Mesodermal cell (in vitro differentiated cells): ENCODE results near the gene ZNF552.
"Not testable (repeated sequence)": the region's sequence is repeated elsewhere in the genome, so short reads cannot be mapped to it uniquely, and the experiment has no call there.

ENCODE experiments used
- H3K27ac ChIP-seq: 2 replicates; pipeline ENCODE4 v1.7.0; 2013; ENCODE audit warnings: mild to moderate bottlenecking, low read depth, low read length, moderate library complexity; ENCODE audit not compliant: severe bottlenecking
- H3K36me3 ChIP-seq: 2 replicates; pipeline ENCODE4 v1.7.1; 2013; ENCODE audit warnings: mild to moderate bottlenecking, low read length, moderate library complexity; ENCODE audit not compliant: control insufficient read depth, insufficient read depth
- H3K4me1 ChIP-seq: one replicate; pipeline ENCODE4 v1.7.1; 2013; ENCODE audit warnings: mild to moderate bottlenecking, low read length; ENCODE audit not compliant: insufficient read depth, control insufficient read depth, poor library complexity, severe bottlenecking
- H3K4me3 ChIP-seq: 2 replicates; pipeline ENCODE4 v1.7.0; 2013; ENCODE audit warnings: low read length, control low read depth, mild to moderate bottlenecking; ENCODE audit not compliant: insufficient read depth, poor library complexity, severe bottlenecking; ENCODE audit errors: extremely low read depth
- H3K9me3 ChIP-seq: 2 replicates; pipeline ENCODE4 v1.7.1; 2013; ENCODE audit warnings: mild to moderate bottlenecking, low read length, moderate library complexity; ENCODE audit not compliant: control insufficient read depth
- WGBS, 2 experiments: methylation state at CpG; one replicate each; pipeline ENCODE4 v1.1.5; 2013; ENCODE audit warnings: missing lambda C conversion rate in 2 of 2; ENCODE audit not compliant: insufficient coverage in 2 of 2; 5-methylcytosine and 5-hydroxymethylcytosine counted together

The ZNF552 gene

GRCh38 chr19:57838622-57839191 lies 24.0 kb upstream of the ZNF552 start:
- H3K4me3 ChIP-seq, H3K9me3 ChIP-seq, H3K4me1 ChIP-seq, H3K27ac ChIP-seq: not testable (repeated sequence)
- peaks cover 60% of the 10 kb centered on the region for H3K36me3 ChIP-seq
- WGBS, 2 experiments = 100% methylated on average over 2 of the region's 5 CpGs

- not testable (repeated sequence) for H3K27ac ChIP-seq, H3K4me1 ChIP-seq, H3K9me3 ChIP-seq, H3K4me3 ChIP-seq
- H3K36me3 ChIP-seq = peaks cover 49% of the 10 kb centered on the region
- 95 to 97% methylated on average over 3 of the region's 5 CpGs for WGBS, 2 experiments
Measured at GRCh38 chr19:57836991-57837390, 22.3 kb upstream of the ZNF552 start.

- Histone ChIP-seq H3K36me3 (peaks cover 33% of the 10 kb centered on the region), H3K4me1 (peaks cover 19% of the 10 kb centered on the region), H3K27ac (peak within 1 kb of the TSS; percentile 97), H3K9me3 (no peaks in the 10 kb centered on the region), H3K4me3 (peak within 1 kb of the TSS; percentile 60)
- 0 to 1% methylated on average over 14 to 20 of the region's 22 CpGs for WGBS, 2 experiments
Measured at GRCh38 chr19:57830071-57830602, 15.4 kb upstream of the ZNF552 start, which contains the start of gene ZNF587B. Gene ZNF587B (plus strand): TSS chr19:57830299. CDS start chr19:57830529, 230 bp downstream.

GRCh38 chr19:57829316-57829715 lies 14.6 kb upstream of the ZNF552 start:
- H3K4me1 ChIP-seq = peaks cover 19% of the 10 kb centered on the region
- peaks cover 39% of the 10 kb centered on the region for H3K36me3 ChIP-seq
- H3K4me3 ChIP-seq = peak overlapping the region; percentile 60
- 94% methylated on average over 2 to 3 of the region's 5 CpGs for WGBS, 2 experiments
- peak overlapping the region; percentile 97 for H3K27ac ChIP-seq
- no peaks in the 10 kb centered on the region for H3K9me3 ChIP-seq

- Histone ChIP-seq H3K4me1 (peaks cover 16% of the 10 kb centered on the region), H3K4me3 (no peak overlapping the region), H3K27ac (no peak overlapping the region), H3K36me3 (peaks cover 37% of the 10 kb centered on the region), H3K9me3 (no peaks in the 10 kb centered on the region)
- 93 to 94% methylated on average over 2 of the region's 6 CpGs for WGBS, 2 experiments
Measured at GRCh38 chr19:57825511-57825910, 10.8 kb upstream of the ZNF552 start.

- H3K27ac ChIP-seq, H3K4me3 ChIP-seq, H3K4me1 ChIP-seq, H3K9me3 ChIP-seq: not testable (repeated sequence)
- WGBS, 2 experiments = 94 to 97% methylated on average over 4 of the region's 4 CpGs
- peaks cover 37% of the 10 kb centered on the region for H3K36me3 ChIP-seq
Measured at GRCh38 chr19:57823608-57824007, 8.9 kb upstream of the ZNF552 start.

- H3K36me3 ChIP-seq = peaks cover 37% of the 10 kb centered on the region
- H3K9me3 ChIP-seq, H3K4me1 ChIP-seq, H3K4me3 ChIP-seq, H3K27ac ChIP-seq: not testable (repeated sequence)
- WGBS, 2 experiments = 100% methylated on average over 1 of the region's 2 CpGs; no CpG with 5 or more reads in 1 of the 2 experiments
Measured at GRCh38 chr19:57823155-57823554, 8.4 kb upstream of the ZNF552 start.

GRCh38 chr19:57821501-57821900 lies 6.8 kb upstream of the ZNF552 start:
- H3K4me3 ChIP-seq, H3K4me1 ChIP-seq, H3K9me3 ChIP-seq, H3K27ac ChIP-seq: not testable (repeated sequence)
- 93% methylated on average over 2 of the region's 3 CpGs; no CpG with 5 or more reads in 1 of the 2 experiments for WGBS, 2 experiments
- H3K36me3 ChIP-seq = peaks cover 31% of the 10 kb centered on the region

- H3K27ac ChIP-seq, H3K4me1 ChIP-seq, H3K9me3 ChIP-seq: not testable (repeated sequence)
- Histone ChIP-seq H3K4me3 (peak overlapping the region; percentile 100), H3K36me3 (peaks cover 27% of the 10 kb centered on the region)
- no CpG with 5 or more reads among the region's 3 CpGs for WGBS, 2 experiments
Measured at GRCh38 chr19:57821095-57821494, 6.4 kb upstream of the ZNF552 start.

GRCh38 chr19:57820599-57820998 lies 5.9 kb upstream of the ZNF552 start:
- Histone ChIP-seq H3K36me3 (peaks cover 22% of the 10 kb centered on the region), H3K4me1 (peaks cover 8% of the 10 kb centered on the region), H3K9me3 (no peaks in the 10 kb centered on the region), H3K4me3 (peak overlapping the region; percentile 100), H3K27ac (no peak overlapping the region)
- WGBS, 2 experiments = 78 to 100% methylated on average over 4 to 5 of the region's 6 CpGs

GRCh38 chr19:57819475-57820148 lies 4.9 kb upstream of the ZNF552 start:
- Histone ChIP-seq H3K4me3 (peak overlapping the region; percentile 100), H3K27ac (peak overlapping the region; percentile 79), H3K4me1 (peaks cover 8% of the 10 kb centered on the region), H3K36me3 (peaks cover 12% of the 10 kb centered on the region), H3K9me3 (no peaks in the 10 kb centered on the region)
- WGBS, 2 experiments = 0 to 1% methylated on average over 37 to 40 of the region's 44 CpGs
